ENCODE measurements around the gene CAMTA1.
A peak's percentile ranks its signal among the peaks of the same experiment; 100 is the strongest.

CAMTA1 gene

DNA sequence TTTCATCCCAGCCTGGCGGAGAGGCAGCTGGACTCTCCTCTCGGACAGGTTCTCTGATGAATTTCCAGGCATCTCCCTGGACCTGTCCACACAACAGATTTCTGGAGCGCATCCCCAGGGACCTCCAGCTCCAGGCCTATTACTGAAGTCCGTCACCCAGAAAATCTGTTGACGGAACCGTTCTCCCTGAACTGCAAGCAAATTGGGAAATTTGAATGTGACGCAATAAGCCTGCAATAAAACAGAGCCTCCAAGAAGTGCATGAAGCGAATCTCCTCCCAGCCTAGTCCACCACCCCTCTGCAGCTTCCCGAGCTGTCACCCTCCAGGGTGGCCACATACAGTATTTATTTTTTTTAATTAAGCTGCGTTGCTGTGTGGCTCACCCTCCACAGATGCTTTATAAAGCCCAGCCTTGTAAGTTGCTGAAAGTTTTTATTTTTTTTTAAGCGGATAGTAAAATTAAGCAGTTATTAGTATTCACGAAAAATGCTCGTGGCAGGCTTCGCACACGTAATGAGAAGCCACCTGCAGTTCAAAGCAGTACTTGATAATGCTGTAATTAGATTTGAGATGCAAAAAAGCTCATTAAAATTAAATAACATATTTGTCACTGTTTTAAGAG, 173.3 kb downstream of the CAMTA1 start:
- no peak for DNase-seq (ENCODE audit: low spot score)

DNA sequence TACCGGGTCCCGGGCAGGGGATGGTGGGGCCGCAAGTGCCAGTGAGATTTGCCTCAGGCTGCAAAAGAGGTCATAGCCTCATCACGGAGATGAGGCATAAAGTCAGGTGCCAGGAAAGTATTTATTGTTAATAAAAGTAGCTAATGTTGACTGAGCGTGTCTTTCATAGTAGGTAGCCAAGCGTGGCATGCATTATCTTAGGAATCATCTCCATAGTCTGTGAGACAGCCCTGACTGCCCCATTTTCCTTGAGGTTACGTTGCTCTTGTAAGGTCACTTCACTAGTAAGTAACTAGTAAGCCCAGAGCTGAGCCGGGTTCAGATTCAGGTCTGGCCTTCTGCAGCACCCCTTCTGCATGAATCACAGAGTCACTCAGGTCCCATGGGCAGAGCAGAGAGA, 174.2 kb downstream of the CAMTA1 start:
- DNase-seq (ENCODE audit: low spot score) = no peak

DNA sequence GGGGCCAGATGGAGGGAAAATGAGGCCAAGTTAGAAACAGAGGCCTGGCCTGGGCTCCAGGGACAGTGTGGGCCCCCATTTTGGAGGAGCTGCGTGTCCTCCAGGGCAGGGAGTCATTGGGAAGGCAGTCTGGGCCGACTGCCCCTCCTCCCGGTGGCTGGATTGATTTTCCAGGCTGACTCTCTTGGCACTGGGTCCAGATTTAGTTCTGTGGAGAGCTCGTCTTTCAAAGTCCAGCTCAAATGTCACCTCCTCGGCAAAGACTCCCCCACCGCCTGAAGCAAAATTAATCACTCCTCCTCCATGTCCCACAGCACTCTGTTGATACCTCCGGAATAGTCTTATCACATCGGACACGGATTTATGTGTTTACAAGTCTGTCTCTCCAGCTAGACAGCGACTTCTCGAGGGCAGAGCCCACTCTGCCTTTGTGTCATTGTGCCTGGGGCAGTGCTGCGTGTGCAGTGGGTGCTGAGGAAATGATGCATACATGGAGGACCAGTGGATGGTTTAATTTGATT, 175.1 kb downstream of the CAMTA1 start:
- DNase-seq (ENCODE audit: low spot score) = no peak

DNA sequence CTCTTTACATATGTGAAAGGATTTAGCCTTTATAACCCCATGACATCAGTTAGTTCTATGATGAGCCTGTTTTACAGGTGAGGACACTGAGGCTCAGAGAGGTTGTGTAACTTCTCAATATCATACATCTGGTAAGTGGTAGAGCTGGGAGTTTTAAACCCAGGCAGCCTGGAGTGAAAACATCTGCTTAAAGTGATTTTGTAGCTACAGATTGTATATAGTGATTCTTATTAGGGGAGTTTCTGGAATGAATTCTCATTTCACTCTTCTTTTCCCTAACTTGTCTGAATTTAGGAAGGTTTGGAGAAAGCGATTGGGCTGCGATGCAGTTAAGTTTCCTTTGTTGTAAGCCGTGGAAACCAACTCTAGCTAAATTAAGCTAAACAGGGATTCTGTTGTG, 175.6 kb downstream of the CAMTA1 start:
- DNase-seq (ENCODE audit: low spot score) = no peak

DNA sequence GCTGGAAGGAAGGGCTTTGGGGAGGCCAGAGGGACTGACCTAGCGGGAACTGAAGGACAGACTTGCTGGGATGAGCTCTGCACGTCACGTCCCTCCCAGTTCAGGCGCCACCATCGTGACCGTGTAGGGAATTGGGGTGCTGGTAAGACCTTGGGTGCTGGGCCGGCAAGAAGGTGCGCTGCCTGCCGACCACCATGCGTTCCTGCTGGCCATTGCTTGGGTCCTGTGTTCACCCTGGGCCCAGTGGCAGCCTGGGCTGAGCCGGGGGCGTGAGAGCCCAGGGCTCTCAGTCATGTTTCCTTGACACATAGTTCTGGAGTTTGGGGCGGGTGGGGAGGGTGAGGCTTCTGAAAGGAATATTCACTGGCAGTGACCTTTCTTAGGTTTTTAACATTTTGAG, 176.0 kb downstream of the CAMTA1 start:
- DNase-seq (ENCODE audit: low spot score) = no peak

DNA sequence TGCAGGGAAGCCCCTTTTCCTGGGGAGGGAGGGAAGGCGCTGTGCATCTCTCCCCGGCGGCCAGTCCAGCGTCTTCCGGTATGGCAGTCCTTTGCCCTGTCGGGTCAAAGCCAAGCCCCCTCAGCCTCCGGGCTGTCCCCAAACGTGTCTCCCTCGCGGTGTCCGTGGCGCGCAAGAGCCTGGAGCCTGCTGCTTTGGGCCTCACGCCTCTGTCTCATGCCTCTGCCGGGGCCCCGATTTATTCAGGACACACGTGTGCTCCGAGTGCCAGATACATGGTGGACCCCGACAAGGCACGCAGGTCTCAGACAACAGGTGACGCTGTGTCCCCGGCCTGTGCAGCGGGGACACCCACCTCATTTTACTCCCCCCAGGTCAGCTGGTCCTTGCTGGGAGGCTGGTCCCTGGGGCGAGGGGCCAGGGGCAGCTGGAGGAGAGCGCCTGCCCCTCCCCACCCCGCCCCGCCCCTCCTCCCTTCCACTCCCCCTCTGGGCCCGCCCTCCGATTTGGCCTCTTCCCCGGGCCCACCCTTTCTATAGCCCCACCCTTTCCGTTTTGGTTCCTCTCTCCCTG, 176.7 kb downstream of the CAMTA1 start:
- no peak for DNase-seq (ENCODE audit: low spot score)

DNA sequence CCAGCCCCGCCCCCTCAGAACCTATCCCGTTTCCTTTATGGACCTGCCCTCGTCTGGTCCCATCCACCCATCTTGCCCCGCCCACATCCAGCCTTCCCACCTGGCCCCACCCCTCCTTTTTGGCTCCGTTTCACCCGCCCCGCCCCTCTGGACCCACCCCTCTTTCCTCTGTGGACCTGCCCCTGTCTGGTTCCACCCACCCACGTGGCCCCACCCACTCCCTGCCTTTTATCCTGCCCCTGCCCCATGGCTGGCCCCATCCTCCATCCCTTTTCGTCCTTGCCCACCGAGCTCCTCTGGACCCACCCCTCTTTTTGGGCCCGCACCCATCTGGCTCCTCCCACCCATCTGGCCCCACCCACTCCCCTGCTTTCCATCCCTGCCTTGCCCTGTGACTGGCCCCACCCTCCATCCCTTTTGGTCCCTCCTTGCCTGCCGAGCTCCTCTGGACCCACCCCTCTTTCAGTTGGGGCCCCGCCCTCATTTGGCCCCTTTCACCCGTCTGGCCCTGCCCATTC, 177.3 kb downstream of the CAMTA1 start:
- no peak for DNase-seq (ENCODE audit: low spot score)

DNA sequence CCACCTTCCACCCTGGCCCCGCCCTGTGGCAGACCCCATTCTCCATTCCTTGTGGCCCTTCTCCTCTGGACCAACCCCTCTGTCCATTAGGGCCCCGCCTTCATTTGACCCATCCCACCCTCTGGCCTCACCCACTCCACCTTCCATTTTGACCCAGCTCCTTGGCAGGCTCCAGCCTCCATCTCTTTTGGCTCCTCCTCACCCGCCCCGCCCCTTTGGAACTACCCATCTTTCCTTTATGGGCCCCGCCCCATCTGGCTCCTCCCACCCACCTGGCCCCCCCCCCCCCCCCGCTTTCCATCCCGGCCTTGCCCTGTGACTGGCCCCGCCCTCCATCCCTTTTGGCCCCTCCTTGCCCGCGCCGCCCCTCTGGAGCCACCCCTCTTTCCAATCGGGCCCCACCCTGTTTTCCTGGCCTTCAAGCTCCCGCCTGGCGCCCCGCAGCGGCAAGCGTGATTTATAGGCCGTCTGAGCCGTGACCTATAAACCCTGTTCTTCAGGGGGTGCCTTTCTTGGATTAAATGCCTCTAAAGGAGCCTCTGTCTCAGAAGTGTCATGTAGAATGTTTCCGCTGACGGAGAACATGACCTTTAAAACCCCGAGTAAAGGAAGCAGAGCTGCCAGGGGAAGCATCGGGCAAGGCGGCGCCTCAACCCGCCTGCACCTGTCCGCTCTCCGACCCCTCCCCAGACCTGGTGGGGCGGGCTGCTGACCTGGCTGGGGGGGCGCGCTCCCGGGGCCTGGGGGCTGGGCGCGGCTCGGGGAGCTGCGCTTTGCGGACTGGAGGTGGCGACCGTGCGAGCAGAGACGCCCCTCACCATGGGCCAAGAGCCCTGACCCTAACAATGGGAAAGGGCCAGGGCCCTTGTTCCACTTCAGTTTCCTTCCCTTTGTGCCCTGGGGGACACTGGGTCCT, 178.0 kb downstream of the CAMTA1 start:
- DNase-seq (ENCODE audit: low spot score) = no peak

DNA sequence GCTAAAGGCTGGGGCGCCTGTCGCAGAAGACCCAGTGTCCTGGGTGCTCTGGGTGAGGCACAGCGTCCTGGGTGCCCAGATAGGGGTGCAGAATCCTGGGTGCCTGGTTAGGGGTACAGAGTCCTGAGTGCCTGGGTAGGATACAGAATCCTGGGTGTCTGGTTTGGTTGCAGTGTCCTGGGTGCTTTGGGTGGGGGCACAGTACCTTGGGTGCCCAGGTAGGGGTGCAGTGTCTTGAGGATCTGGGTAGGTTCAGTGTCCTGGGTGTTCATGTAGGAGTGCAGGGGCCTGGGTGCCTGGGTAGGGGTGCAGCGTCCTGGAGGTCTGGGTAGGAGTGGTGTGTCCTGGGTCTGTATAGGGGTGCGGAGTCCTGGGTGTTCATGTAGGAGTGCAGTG, 178.7 kb downstream of the CAMTA1 start:
- DNase-seq (ENCODE audit: low spot score) = no peak

DNA sequence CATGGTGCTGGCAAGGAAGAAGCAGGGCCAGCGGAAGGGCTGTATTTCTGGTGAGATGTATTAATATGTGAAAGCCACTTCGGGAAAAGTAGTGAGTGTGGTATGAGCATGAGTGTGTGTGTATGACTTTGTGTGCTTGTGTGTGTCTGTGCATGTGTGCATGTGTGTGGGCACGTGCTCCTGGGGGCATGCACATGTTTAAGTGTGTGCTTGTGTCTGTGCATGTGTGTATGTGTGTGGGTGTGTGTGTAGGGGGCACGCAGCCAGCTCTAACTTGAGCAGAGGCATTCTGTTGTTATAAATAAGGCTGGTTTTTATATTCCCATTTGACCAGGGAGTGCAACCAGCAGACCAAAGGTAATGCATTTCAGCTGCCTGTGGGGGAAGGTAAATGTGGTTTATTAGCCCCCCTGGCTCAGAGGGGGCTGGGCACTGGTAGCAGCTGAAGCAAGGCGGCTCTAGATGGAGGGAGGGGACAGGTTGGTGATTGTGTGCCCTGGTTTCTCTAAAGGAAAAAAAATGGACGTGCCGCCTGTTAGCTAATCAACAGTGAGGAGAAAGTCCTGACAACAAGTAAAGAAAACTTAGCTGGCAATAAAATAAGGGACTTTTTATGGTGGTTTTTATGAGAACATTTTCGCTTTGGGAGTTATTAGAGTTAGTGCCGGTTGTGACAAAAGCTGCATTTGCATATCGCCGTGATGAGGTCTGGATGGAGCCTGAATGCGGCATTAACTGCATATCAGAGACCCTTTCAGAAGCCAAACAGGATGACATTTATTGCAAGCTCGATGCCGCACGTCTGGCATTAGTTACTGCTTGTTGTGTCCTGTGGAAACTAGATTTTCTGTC, 180.1 kb downstream of the CAMTA1 start:
- DNase-seq (ENCODE audit: low spot score) = no peak

DNA sequence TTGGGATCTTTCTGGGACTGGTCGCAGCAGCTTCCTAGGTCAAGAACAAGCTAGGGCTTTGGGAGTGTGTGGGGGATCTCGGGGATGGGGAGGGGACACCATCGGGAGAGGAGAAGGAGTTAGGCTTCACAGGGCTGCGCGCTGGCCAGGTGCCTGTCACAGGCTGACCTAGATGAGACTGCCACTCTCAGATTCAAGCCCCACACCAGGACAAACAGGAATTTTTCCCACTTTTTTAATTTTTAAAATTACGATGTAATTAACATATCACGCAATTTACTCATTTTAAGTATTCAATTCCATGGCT, 180.6 kb downstream of the CAMTA1 start:
- DNase-seq (ENCODE audit: low spot score) = no peak

DNA sequence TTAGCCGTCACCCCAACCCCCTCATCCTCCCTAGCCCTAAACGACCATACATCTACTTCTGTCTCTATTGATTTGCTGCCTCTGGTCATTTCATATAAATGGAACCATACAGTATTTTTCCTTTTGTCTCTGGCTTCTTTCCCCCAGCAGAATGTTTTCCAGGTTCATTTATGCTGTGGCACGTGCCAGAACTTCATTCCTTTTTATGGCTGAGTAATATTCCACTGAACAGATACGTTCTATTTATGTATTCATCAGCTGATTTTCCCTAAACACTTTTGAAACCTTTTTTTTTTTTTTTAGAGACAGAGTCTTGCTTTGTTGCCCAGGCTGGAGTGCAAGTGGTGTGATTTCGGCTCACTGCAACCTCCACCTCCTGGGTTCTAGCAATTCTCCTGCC, 181.1 kb downstream of the CAMTA1 start:
- no peak for DNase-seq (ENCODE audit: low spot score)

DNA sequence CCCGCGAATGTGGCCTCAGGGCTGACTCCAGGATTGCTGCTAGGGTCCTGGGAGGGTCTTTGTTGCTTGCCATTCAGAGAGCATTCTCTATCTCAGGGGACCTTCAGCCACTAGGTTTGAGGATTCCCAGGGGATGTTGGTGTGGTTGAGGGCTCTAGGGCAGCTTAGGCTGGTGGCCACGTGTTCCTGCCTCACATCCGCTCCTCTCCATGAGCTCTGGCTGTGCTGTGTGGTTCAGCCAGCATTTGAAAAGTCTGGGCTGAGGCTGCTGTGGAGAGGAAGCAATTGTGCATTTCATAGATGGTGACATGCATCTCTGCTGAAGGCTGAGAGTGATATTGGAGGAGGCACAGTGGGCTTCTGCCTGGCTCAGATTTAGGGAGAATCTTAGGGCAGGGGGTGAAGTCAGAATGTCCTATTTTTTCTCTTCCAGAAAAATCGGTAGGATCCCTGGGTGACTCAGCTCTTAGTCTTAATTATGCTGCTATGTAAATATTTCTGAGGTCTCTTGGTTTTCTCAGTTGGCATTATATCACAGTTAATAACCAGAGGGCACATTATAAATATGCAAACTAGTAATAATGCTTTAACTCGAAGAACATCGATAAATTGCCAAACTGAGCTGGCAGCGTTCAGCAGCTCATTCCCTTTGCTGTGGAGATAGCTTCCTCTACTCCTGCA, 182.3 kb downstream of the CAMTA1 start:
- DNase-seq (ENCODE audit: low spot score) = no peak

DNA sequence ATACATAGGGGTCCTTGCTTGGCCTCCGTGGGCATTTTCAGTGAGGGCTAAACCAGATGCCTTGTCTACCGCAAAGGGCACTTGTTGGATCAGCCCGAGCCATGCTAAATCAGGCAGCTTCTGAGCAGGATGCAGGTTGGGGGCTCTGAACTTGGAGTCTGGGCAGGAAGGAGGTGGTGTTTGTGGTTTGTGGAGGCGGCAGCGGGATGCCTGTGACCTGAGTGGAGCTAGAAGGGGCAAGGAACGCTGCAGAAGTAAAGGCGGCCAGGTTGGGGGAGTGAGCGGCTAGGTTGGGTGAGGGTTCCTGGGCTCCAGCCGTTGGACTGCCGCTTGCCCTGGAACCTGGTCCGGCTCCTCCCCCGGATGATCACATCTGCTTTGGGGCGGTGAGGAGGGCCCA, 183.9 kb downstream of the CAMTA1 start:
- DNase-seq (ENCODE audit: low spot score) = no peak

DNA sequence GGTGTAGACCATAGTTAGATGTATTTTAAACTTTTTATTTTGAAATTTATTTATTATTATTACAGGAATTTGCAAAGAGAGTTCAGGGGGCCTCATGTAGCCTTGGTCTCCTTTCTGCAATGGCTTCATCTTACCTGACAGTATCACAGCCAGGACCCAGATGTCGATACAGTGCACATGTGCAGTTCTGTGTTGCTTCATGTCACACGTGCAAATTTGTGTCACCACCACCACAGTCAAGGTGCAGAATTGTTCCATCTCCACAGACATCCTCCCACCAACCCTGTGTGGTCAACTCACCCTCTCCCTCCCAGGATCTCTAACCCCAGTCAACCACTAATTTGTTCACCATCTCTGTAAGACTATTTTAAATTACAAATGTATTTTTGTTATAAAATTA, 184.5 kb downstream of the CAMTA1 start:
- no peak for DNase-seq (ENCODE audit: low spot score)

DNA sequence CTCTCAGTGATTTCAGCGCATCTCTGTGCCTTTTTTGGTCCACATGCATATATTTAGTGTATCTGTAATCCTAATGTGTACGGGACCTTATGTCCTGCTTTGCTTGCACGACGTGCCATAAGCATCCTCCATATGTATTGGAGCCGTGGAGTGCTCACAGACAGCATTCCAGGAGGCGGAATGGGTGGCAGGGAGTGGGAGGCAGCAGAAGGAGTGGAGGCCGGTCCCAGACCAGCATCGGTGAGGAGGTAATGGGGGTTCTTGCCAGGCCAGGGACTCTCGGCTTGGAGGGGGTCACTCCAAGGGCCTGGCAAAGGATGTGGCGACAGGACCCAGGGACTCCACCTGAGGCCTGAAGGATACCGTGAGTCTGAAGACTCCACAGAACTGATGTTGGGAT, 185.0 kb downstream of the CAMTA1 start:
- DNase-seq (ENCODE audit: low spot score) = no peak

DNA sequence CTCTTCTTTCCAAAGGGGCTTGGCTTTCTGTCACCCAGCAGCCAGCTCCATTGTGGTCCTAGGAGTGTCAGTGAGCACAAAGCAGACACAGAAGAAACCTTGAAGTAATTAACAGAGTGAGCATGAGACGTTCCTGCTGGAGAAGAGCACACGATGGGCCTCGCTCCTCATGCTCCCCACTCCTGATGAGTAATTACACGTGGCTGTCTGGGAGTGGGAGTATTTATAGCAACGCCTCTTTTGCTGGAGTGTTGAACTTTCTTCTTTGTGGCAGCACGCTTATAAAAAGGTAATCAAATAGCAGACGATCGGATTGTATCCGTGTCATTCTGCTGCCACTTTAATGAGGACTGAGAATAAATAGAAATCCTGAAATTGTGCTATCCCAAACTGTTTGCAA, 185.8 kb downstream of the CAMTA1 start:
- peak; percentile 40 for DNase-seq (ENCODE audit: low spot score)

DNA sequence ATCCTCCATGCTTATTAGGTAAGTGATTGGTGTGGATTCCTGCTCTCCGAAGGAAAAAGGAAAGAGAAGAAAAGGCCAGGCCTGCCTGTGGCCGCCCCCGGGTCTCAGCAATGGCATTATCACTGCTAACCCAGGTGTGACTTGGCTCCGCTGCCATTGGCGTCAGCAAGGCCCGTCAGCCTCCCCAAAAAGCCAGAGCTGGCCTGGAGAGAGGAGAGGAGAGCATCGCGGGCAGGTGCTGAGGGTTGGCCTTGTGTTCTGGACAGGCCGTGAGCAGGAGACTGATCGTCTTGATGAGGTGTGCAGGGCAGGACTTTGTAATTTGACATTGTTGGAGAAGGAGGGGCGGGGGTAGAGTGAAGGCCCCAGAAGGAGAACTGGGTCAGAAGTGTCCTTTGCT, 186.4 kb downstream of the CAMTA1 start:
- no peak for DNase-seq (ENCODE audit: low spot score)

DNA sequence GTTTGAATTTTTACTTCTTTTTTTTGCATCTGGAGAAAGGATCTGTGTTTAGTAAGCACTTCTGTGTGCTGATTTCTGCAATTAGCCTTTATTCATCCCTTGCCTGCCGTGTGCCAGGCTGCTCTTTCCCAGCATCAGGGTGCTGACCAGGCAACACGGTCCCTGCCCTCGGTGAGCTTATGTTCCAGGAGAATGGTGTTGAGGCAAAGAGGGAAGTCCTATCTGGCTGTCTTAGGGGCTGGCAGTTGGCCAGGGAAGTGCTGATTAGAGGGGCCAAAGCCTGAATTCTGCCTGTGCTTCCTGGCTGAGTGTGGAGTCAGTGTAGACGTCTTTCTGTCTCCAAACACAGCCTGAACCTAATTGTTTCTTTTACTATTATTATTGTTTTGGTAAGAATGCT, 187.1 kb downstream of the CAMTA1 start:
- DNase-seq (ENCODE audit: low spot score) = no peak

DNA sequence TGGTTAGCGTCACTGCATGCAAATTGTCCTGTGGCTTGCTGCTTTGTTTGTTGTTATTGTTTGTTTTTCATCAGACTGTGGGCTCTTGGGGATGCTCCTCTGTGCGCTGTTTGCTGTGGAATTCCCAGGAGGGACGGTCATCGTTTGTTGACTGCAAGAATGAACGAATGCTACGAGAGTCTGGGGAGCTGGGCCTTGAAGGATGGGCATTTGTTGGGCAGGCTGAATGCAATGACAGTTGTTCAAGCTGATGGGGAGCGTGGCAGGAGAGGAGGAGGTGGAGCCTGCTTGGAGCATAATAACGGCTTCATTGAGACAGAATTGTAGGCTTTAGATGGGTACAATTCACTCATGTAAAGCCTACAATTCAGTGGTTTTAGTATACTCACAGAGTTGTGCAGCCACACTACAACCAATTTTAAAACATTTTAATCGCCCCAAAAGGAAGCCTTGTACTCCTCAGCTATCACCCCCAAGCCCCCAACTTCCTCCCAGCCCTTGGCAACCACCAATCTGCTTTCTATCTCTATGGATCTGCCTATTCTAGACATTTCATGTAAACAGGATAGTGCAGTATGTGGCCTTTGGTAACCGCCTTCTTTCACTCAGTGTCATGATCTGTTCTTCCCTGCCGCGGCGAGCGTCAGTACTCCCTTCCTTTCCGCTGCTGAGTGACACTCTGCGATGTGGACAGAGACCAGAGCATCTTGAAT, 190.2 kb downstream of the CAMTA1 start:
- peak; percentile 66 for DNase-seq (ENCODE audit: low spot score)

DNA sequence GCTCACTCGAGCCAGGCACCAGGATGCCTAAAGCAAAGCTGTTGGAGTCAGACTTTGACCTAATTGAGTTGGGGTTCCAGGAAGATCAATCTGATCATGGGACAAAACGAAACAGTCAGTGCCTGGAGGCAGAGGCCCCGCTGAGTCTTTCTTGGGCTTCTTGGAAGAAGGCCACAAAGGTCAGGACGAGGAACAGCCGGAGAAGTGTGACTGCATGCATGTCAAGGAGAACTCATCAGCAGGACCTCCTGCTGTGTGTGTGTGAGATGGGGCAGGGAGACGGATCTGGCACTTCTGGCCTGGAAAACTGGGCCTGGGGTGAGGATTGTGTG, 190.8 kb downstream of the CAMTA1 start:
- DNase-seq (ENCODE audit: low spot score) = no peak

All from Ammon's horn (tissue), 1 donor.